Measurements from ENCODE around the gene ABHD11.

GRCh38 chr7:73703757-73704639, 34.6 kb downstream of the ABHD11 start:
- TF ChIP-seq POLR2A (IDR thresholded peaks at IDR 0.05) (no peak), CTCF (IDR thresholded peaks at IDR 0.05) (no peak)

Data from body of pancreas (tissue), 4 donors.